Gastroesophageal sphincter (tissue), 4 donors: ENCODE measurements around the gene ATPAF1. TPM values are rescaled to one million over a fixed set of nuclear protein-coding genes. Genes with fewer than 3 reads are reported as not detected.

ENCODE experiments used
- ATAC-seq: fragments of 150-250 bp; one replicate; pipeline ENCODE4 v1.9.1; 2016; ENCODE audit warnings: mild to moderate bottlenecking, moderate library complexity
- H3K27ac ChIP-seq, 4 donors: fragments of 200-600 bp; sonication (generic) in 3 of 4; 1 replicate in 3 of 4; 2 replicates in 1 of 4; pipeline ENCODE4 v1.5.1; 2016 to 2019
- H3K27me3 ChIP-seq: fragments of 200-600 bp; sonication (generic); one replicate; pipeline ENCODE4 v1.5.1; 2019
- H3K36me3 ChIP-seq, 2 donors: fragments of 200-600 bp; sonication (generic); one replicate each; pipeline ENCODE4 v1.5.1; 2019; ENCODE audit warnings: control low read depth in 1 of 2
- H3K4me1 ChIP-seq, 3 donors: fragments of 200-600 bp; sonication (generic); 1 replicate in 2 of 3; 2 replicates in 1 of 3; pipeline ENCODE4 v1.5.1; 2016 to 2019; ENCODE audit warnings: control low read depth in 2 of 3
- H3K4me3 ChIP-seq, 2 donors: fragments of 200-600 bp; sonication (generic); one replicate each; pipeline ENCODE4 v1.5.1; 2019; ENCODE audit warnings: mild to moderate bottlenecking in 1 of 2, moderate library complexity in 1 of 2
- H3K9me3 ChIP-seq, 3 donors: fragments of 200-600 bp; sonication (generic); one replicate each; pipeline ENCODE4 v1.5.1; 2017 to 2019; ENCODE audit warnings: control low read depth in 2 of 3
- CTCF ChIP-seq, 4 experiments: fragments of 200-600 bp in 2 of 4; fragments of 450-650 bp in 2 of 4; sonication (generic) in 1 of 4; IDR thresholded peaks; one replicate each; pipeline ENCODE4 v1.5.1; 2017 to 2019; ENCODE audit warnings: antibody characterized with exemption in 4 of 4, mild to moderate bottlenecking in 2 of 4, moderate library complexity in 2 of 4
- EP300 ChIP-seq: sonication (generic); formaldehyde crosslinking; IDR thresholded peaks from one replicate; pipeline ENCODE4 v1.6.1; 2017; ENCODE audit warnings: antibody characterized with exemption, mild to moderate bottlenecking
- POLR2A ChIP-seq, 2 donors: fragments of 450-650 bp; IDR thresholded peaks; one replicate each; pipeline ENCODE4 v1.6.1; 2017; ENCODE audit warnings: antibody characterized with exemption in 2 of 2, mild to moderate bottlenecking in 2 of 2, moderate library complexity in 1 of 2
- POLR2AphosphoS5 ChIP-seq: sonication (generic); formaldehyde crosslinking; IDR thresholded peaks from one replicate; pipeline ENCODE4 v1.6.1; 2017; ENCODE audit warnings: antibody characterized with exemption
- WGBS, 2 donors: methylation state at CpG; one replicate each; pipeline ENCODE4 v1.1.5; 2018; ENCODE audit warnings: low coverage in 1 of 2; 5-methylcytosine and 5-hydroxymethylcytosine counted together
- total RNA-seq, 4 donors: library from RNA; depleted of rRNA; stranded (reverse); fragments of >200 nt; gene quantifications; one replicate each; pipeline ENCODE4 v1.1.0, GENCODE V29; 2016

The ATPAF1 gene
- 100 to 1,000 TPM in 1 of 4 donors, 10 to 100 TPM in 3; 61.7 to 101 (median 81.8) TPM for total RNA-seq

GRCh38 chr1:46667782-46668760 is at the start of gene ATPAF1:
Gene ATPAF1 (minus strand): TSS chr1:46668364. CDS start chr1:46668322, 42 bp downstream.
- WGBS, 2 donors = 0 to 7% methylated on average over 4 of the region's 96 CpGs
- Histone ChIP-seq H3K4me1 (peaks cover 4 to 35% (median 16%) of the 10 kb centered on the region in 3 donors), H3K4me3 (peak within 1 kb of the TSS; percentile 97 to 99), H3K9me3 (no peaks in the 10 kb centered on the region), H3K27me3 (no peaks in the 10 kb centered on the region), H3K36me3 (peaks cover 0 to 30% of the 10 kb centered on the region in 2 donors), H3K27ac (peak within 1 kb of the TSS; percentile 88 to 94 (median 91))
- ATAC-seq = peak; percentile 92
- TF ChIP-seq POLR2AphosphoS5 (peak; percentile 18), POLR2A (IDR thresholded peaks at IDR 0.05) (peak; percentile 54 to 63), EP300 (no peak)

DNA sequence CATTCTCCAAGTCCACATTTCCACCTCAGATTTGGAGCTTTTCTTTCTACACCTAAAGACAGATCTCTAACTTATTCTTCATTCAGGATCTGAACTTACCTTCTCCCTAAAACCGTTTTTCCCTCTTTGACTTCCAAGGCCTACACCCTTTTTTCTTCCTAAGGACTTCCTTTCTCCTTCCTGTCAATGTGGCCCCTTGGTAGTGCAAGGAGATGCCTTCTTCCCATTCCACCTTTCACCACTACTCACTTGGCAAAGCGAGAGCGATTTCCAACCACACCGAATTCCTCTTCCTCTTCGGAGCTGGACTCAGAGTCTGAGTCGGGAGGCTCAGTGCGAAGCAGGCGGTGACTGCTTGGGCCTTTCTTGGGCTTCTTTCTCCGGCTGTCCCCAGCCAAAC is 49.5 kb upstream of the ATPAF1 start:
- peaks cover 0 to 39% of the 10 kb centered on the region in 2 donors for H3K36me3 ChIP-seq
- TF ChIP-seq EP300 (no peak), CTCF (IDR thresholded peaks at IDR 0.05) (no peak), POLR2AphosphoS5 (no peak), POLR2A (IDR thresholded peaks at IDR 0.05) (no peak)
- no peak for ATAC-seq
- no peaks in the 10 kb centered on the region for H3K27me3 ChIP-seq
- H3K4me3 ChIP-seq = peak overlapping the region; percentile 89 to 97
- H3K4me1 ChIP-seq = peaks cover 10 to 41% (median 12%) of the 10 kb centered on the region in 3 donors
- peak overlapping the region in 1 of 4 donors; percentile 92 for H3K27ac ChIP-seq
- WGBS, 2 donors = 43 to 56% methylated on average over 1 to 9 of the region's 9 CpGs
- no peaks in the 10 kb centered on the region for H3K9me3 ChIP-seq

DNA sequence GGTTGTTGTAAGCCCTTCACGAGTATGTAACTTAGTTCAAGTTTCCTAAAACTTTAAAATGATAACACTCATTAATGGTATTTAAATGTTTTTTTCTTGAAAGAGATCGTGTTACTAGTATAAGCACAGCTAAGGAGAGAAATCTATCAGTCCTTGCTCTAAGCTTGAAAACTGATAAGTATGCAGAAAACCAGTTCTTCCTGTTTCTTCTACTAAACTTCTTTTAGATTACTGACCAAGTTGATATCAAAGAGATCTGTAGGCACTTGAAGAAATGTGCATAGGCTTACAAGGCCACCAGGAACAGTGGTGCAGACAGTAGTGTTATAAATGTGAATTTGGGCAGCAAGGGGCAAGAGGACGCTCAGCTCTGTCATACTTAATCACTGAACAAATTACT is 46.8 kb upstream of the ATPAF1 start:
- H3K36me3 ChIP-seq = peaks cover 0 to 66% of the 10 kb centered on the region in 2 donors
- peaks cover 10 to 40% (median 12%) of the 10 kb centered on the region in 3 donors for H3K4me1 ChIP-seq
- H3K9me3 ChIP-seq = no peaks in the 10 kb centered on the region
- 52 to 55% methylated on average over 3 of the region's 3 CpGs for WGBS, 2 donors
- H3K27me3 ChIP-seq = no peaks in the 10 kb centered on the region
- TF ChIP-seq EP300 (no peak), POLR2A (IDR thresholded peaks at IDR 0.05) (no peak), CTCF (IDR thresholded peaks at IDR 0.05) (no peak), POLR2AphosphoS5 (no peak)
- ATAC-seq = no peak
- no peak overlapping the region for H3K27ac ChIP-seq
- H3K4me3 ChIP-seq = no peak overlapping the region

DNA sequence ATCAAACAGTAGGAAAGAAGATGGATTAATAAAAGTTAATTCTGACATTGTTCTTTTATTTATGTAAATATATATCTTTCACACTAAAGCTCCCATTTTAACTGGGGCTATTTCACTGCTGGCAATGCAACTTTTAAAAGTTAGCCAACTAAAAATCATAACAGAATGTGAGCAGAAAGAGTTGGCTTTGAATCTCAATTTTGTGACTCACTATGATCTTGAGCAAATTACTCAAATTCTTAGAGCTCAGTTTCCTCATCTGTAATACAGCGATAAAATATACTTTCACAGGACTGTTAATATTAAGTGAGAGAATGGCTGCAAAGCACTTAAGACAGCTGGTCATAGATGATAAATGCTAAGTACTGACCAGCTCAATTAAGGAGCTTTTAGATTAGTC is 40.0 kb upstream of the ATPAF1 start:
- H3K27me3 ChIP-seq = no peaks in the 10 kb centered on the region
- peaks cover 7 to 94% of the 10 kb centered on the region in 2 donors for H3K36me3 ChIP-seq
- H3K4me1 ChIP-seq = no peaks in the 10 kb centered on the region
- no peaks in the 10 kb centered on the region for H3K9me3 ChIP-seq
- TF ChIP-seq CTCF (IDR thresholded peaks at IDR 0.05) (no peak), EP300 (no peak), POLR2A (IDR thresholded peaks at IDR 0.05) (no peak), POLR2AphosphoS5 (no peak)
- no peak overlapping the region for H3K27ac ChIP-seq
- ATAC-seq = no peak
- WGBS, 2 donors = 60 to 83% methylated on average over 1 of the region's 1 CpG
- no peak overlapping the region for H3K4me3 ChIP-seq

GRCh38 chr1:46705408-46705807 is 37.2 kb upstream of the ATPAF1 start:
- TF ChIP-seq EP300 (no peak), POLR2AphosphoS5 (no peak), POLR2A (IDR thresholded peaks at IDR 0.05) (no peak), CTCF (IDR thresholded peaks at IDR 0.05) (no peak)
- 65 to 76% methylated on average over 4 to 9 of the region's 9 CpGs for WGBS, 2 donors
- Histone ChIP-seq H3K36me3 (peaks cover 7 to 88% of the 10 kb centered on the region in 2 donors), H3K4me3 (no peak overlapping the region), H3K27me3 (no peaks in the 10 kb centered on the region), H3K4me1 (peaks cover 0 to 11% (median 0%) of the 10 kb centered on the region in 3 donors), H3K9me3 (no peaks in the 10 kb centered on the region), H3K27ac (no peak overlapping the region)
- no peak for ATAC-seq
